Upper lobe of right lung (tissue), 1 donor: Measurements from ENCODE around the gene SIDT2. TPM values are rescaled to one million over a fixed set of nuclear protein-coding genes. Genes with fewer than 3 reads are reported as not detected.
A peak's percentile ranks its signal among the peaks of the same experiment; 100 is the strongest.

Experiments
- ATAC-seq: fragments of 200-7000 bp; cut with Tn5 transposase; one replicate; pipeline ENCODE4 v1.9.1; 2020; ENCODE audit warnings: mild to moderate bottlenecking, moderate library complexity
- DNase-seq: peaks from one replicate; pipeline ENCODE4 v3.0.0-alpha.2; 2020
- H3K27ac ChIP-seq: fragments of 200-600 bp; one replicate; pipeline ENCODE4 v1.8.0; 2022
- H3K27me3 ChIP-seq: fragments of 200-600 bp; one replicate; pipeline ENCODE4 v1.8.0; 2022; ENCODE audit warnings: mild to moderate bottlenecking
- H3K36me3 ChIP-seq: fragments of 200-600 bp; one replicate; pipeline ENCODE4 v1.8.0; 2022
- H3K4me1 ChIP-seq: fragments of 200-600 bp; one replicate; pipeline ENCODE4 v1.8.0; 2022
- H3K4me3 ChIP-seq: fragments of 200-600 bp; one replicate; pipeline ENCODE4 v1.8.0; 2022; ENCODE audit warnings: mild to moderate bottlenecking
- H3K9me3 ChIP-seq: fragments of 200-600 bp; one replicate; pipeline ENCODE4 v1.8.0; 2022
- intact Hi-C: fragments of 100-400 bp; cut with DNase I; formaldehyde crosslinking; loops from one replicate; pipeline ENCODE4 v1.11.0; 2022
- total RNA-seq: library from RNA; stranded (reverse); fragmentation: NEBNext Ultra II Directional; extraction: Animal tissue kit (Norgen Biotek cat#: 25700); gene quantifications from one replicate; pipeline ENCODE4 v1.2.1, GENCODE V29; 2021
- TF ChIP-seq, protein P1 (sequence below): fragments of 200-600 bp; IDR thresholded peaks from one replicate; pipeline ENCODE4 v1.8.0; 2022; ENCODE audit warnings: antibody characterized with exemption
- donor health status: DM: no; HTN: yes; CAD: no; lungs with severe emphysema.

The SIDT2 gene
- total RNA-seq, 1 donor from 2014 or later = 107 TPM

DNA sequence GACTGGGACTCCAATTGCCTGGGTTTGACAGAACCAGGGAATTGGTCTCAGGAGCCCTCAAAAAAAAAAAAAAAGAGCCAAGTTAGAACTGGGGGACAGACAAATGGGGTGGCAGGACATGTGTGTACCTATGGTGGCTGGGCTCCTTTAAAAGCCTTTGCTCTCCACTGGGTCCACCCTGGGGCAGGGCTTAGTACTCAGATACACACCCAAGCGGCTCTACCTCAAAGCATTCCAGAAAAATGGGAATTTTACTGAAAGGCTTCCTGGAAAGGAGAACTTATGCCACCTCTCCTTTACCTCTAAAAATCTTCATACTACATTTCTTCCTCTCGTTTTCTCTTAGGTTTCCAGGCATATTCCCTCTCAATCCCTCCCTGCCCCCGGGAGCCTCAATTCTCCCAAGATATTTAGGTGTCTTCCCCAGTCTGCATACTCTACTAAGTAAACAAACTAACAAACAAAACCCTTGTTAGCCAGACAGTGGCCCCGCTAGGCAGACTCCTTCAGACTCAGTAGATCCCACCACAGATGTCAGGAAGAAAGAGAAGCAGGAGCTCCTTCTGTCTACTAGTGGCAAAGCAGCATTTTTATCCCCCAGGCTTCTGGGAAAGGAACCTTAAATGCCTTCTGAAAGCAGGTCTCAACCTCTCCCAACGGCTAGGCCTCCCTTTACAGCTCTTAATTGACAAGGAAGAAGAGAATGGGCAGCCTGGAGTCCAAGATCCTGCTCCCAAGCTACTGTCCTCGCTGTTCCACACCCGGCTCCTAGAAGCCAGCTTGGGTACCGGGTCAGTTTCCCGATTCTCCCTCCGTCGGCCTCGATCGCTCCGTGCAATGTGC, 52.7 kb downstream of the SIDT2 start:
- intact Hi-C loops = no loop called here
- peaks cover 38% of the 10 kb centered on the region for H3K36me3 ChIP-seq
- TF ChIP-seq, protein P1, sequence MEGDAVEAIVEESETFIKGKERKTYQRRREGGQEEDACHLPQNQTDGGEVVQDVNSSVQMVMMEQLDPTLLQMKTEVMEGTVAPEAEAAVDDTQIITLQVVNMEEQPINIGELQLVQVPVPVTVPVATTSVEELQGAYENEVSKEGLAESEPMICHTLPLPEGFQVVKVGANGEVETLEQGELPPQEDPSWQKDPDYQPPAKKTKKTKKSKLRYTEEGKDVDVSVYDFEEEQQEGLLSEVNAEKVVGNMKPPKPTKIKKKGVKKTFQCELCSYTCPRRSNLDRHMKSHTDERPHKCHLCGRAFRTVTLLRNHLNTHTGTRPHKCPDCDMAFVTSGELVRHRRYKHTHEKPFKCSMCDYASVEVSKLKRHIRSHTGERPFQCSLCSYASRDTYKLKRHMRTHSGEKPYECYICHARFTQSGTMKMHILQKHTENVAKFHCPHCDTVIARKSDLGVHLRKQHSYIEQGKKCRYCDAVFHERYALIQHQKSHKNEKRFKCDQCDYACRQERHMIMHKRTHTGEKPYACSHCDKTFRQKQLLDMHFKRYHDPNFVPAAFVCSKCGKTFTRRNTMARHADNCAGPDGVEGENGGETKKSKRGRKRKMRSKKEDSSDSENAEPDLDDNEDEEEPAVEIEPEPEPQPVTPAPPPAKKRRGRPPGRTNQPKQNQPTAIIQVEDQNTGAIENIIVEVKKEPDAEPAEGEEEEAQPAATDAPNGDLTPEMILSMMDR = no peak
- H3K4me1 ChIP-seq = peaks cover 14% of the 10 kb centered on the region
- no peak for ATAC-seq
- H3K9me3 ChIP-seq = no peaks in the 10 kb centered on the region
- no peaks in the 10 kb centered on the region for H3K27me3 ChIP-seq
- peak overlapping the region; percentile 92 for H3K4me3 ChIP-seq
- no peak for DNase-seq
- H3K27ac ChIP-seq = peak overlapping the region; percentile 95

DNA sequence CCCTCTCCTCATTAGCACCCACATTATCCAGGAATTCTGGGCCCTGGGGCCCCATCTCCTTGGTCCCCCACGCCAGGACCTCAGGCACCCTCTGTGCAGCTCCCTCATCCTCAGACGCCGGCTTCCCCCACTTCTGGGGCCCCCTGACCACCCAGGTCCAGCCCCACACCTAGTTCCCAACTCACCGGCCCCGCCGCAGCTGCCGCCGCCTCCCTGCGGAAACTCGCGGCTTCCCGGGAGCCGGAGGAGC, 53.2 kb downstream of the SIDT2 start, which contains the start of gene PCSK7:
TSS of gene PCSK7 (minus strand) at position 232 of the 250 bp plus-strand sequence. CDS start 2,229 bp downstream, outside the sequence.
- peaks cover 14% of the 10 kb centered on the region for H3K4me1 ChIP-seq
- peak within 1 kb of the TSS; percentile 95 for H3K27ac ChIP-seq
- H3K27me3 ChIP-seq = no peaks in the 10 kb centered on the region
- no peaks in the 10 kb centered on the region for H3K9me3 ChIP-seq
- H3K36me3 ChIP-seq = peaks cover 35% of the 10 kb centered on the region
- ATAC-seq (no peak), DNase-seq (peak; percentile 91)
- H3K4me3 ChIP-seq = peak within 1 kb of the TSS; percentile 92
- TF ChIP-seq, protein P1 = no peak
- intact Hi-C loops = no loop called here

GRCh38 chr11:117232092-117232878, 53.7 kb downstream of the SIDT2 start, which contains the start of gene RNF214:
TSS of gene RNF214 (plus strand) at chr11:117232671. CDS start at chr11:117234273, 1,602 bp downstream.
- TF ChIP-seq, protein P1 = peak; percentile 82
- Histone ChIP-seq H3K4me1 (peaks cover 14% of the 10 kb centered on the region), H3K9me3 (no peaks in the 10 kb centered on the region), H3K36me3 (peaks cover 30% of the 10 kb centered on the region), H3K27ac (peak within 1 kb of the TSS; percentile 95), H3K27me3 (no peaks in the 10 kb centered on the region), H3K4me3 (peak within 1 kb of the TSS; percentile 92)
- ATAC-seq (peak; percentile 97), DNase-seq (peak; percentile 89)
- intact Hi-C loops = no loop called here

GRCh38 chr11:117232911-117233409, 54.4 kb downstream of the SIDT2 start:
- H3K4me3 ChIP-seq = peak overlapping the region; percentile 92
- peak; percentile 12 for ATAC-seq
- peaks cover 23% of the 10 kb centered on the region for H3K36me3 ChIP-seq
- H3K9me3 ChIP-seq = no peaks in the 10 kb centered on the region
- intact Hi-C loops = no loop called here
- TF ChIP-seq, protein P1 = no peak
- H3K27me3 ChIP-seq = no peaks in the 10 kb centered on the region
- H3K4me1 ChIP-seq = peaks cover 14% of the 10 kb centered on the region
- peak; percentile 75 for DNase-seq
- H3K27ac ChIP-seq = peak overlapping the region; percentile 95

DNA sequence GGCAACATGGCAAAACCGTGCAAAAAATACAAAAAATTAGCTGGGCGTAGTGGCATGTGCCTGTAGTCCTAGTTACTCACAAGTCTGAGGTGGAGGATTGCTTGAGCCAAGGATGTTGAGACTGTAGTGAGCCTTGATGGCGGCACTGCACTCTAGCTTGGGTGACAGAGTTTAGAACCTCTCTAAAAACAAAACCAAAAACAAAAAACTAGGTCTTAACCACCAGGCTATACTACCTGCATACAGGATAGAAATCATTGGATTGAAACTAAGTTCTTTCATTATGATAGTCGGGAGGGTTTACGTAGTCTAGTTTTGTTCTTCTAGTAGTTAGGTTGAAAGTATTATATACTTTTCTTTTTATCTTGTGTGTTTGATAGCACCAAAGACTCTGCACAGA, 59.7 kb downstream of the SIDT2 start:
- TF ChIP-seq, protein P1 = no peak
- intact Hi-C loops = no loop called here
- no peak for ATAC-seq

More for the DNA sequence above, 59.7 kb downstream of the SIDT2 start:
- Histone ChIP-seq H3K36me3 (peaks cover 47% of the 10 kb centered on the region), H3K4me3 (no peak overlapping the region), H3K4me1 (no peaks in the 10 kb centered on the region), H3K27ac (no peak overlapping the region), H3K27me3 (no peaks in the 10 kb centered on the region), H3K9me3 (no peaks in the 10 kb centered on the region)
- no peak for DNase-seq
